Measurements from ENCODE around the gene CACNB4.
"Not testable (repeated sequence)": the region's sequence is repeated elsewhere in the genome, so short reads cannot be mapped to it uniquely, and the experiment has no call there.

The CACNB4 gene

GRCh38 chr2:151942540-151943205, 156.2 kb downstream of the CACNB4 start:
- DNase-seq: not testable (repeated sequence)

- DNase-seq: no peak
These were observed 160.9 kb downstream of the CACNB4 start for GRCh38 chr2:151937966-151938365.

- no peak for DNase-seq
These were observed 162.2 kb downstream of the CACNB4 start for GRCh38 chr2:151936626-151937025.

GRCh38 chr2:151933266-151933804, 165.5 kb downstream of the CACNB4 start:
- DNase-seq: no peak

GRCh38 chr2:151931756-151932155, 167.1 kb downstream of the CACNB4 start:
- DNase-seq: no peak

- DNase-seq: no peak
These were observed 167.7 kb downstream of the CACNB4 start for GRCh38 chr2:151931030-151931611.

GRCh38 chr2:151930042-151930441, 168.8 kb downstream of the CACNB4 start:
- DNase-seq: no peak

GRCh38 chr2:151928380-151928779, 170.5 kb downstream of the CACNB4 start:
- DNase-seq: no peak

- DNase-seq: peak in 2 of 14 donors; percentile 20 to 24
These were observed 171.2 kb downstream of the CACNB4 start for GRCh38 chr2:151927501-151928221.

GRCh38 chr2:151922845-151923666, 175.8 kb downstream of the CACNB4 start:
- peak in 5 of 14 donors; percentile 24 to 65 (median 31) for DNase-seq

- no peak for DNase-seq
These were observed 179.1 kb downstream of the CACNB4 start for GRCh38 chr2:151919786-151920185.

GRCh38 chr2:151918308-151918707, 180.5 kb downstream of the CACNB4 start:
- DNase-seq: peak in 1 of 14 donors; percentile 26

GRCh38 chr2:151916632-151917031, 182.2 kb downstream of the CACNB4 start:
- no peak for DNase-seq

GRCh38 chr2:151915629-151916025, 183.2 kb downstream of the CACNB4 start:
- not testable (repeated sequence) for DNase-seq

GRCh38 chr2:151914989-151915628, 183.7 kb downstream of the CACNB4 start:
- peak in 1 of 14 donors; percentile 34 for DNase-seq

- DNase-seq: peak in 1 of 14 donors; percentile 32
These were observed 190.5 kb downstream of the CACNB4 start for GRCh38 chr2:151908204-151908882.

GRCh38 chr2:151907286-151908203, 191.3 kb downstream of the CACNB4 start:
- DNase-seq: peak in 1 of 14 donors; percentile 56

GRCh38 chr2:151906633-151906998, 192.2 kb downstream of the CACNB4 start:
- no peak for DNase-seq

GRCh38 chr2:151905963-151906632, 192.7 kb downstream of the CACNB4 start:
- DNase-seq: peak in 1 of 14 donors; percentile 27

GRCh38 chr2:151904807-151905206, 194.0 kb downstream of the CACNB4 start:
- peak in 1 of 14 donors; percentile 68 for DNase-seq
